NB4 (cell line): ENCODE measurements around the gene MYH4.
A peak's percentile ranks its signal among the peaks of the same experiment; 100 is the strongest.

Experiments used
- DNase-seq: peaks from one replicate; pipeline ENCODE4 v3.0.0; 2010; ENCODE audit warnings: low read depth
- H3K4me3 ChIP-seq: one replicate; pipeline ENCODE4 v1.5.1; 2011; ENCODE audit warnings: mild to moderate bottlenecking, low read depth, low read length, moderate library complexity
- CTCF ChIP-seq: IDR thresholded peaks from one replicate; pipeline ENCODE4 v1.5.1; 2012; ENCODE audit warnings: low read depth, low read length
- MAX ChIP-seq: IDR thresholded peaks from 2 replicates; pipeline ENCODE4 v1.6.1; 2011; ENCODE audit warnings: low read depth, low read length
- MYC ChIP-seq: IDR thresholded peaks from 2 replicates; pipeline ENCODE4 v1.6.1; 2011; ENCODE audit warnings: low read depth, low read length
- POLR2A ChIP-seq: IDR thresholded peaks from 2 replicates; pipeline ENCODE4 v1.6.1; 2011; ENCODE audit warnings: mild to moderate bottlenecking; ENCODE audit not compliant: insufficient read length; ENCODE audit errors: extremely low read depth

MYH4 gene

GRCh38 chr17:10469459-10469858, at the start of gene MYH4:
Gene MYH4 (minus strand): TSS chr17:10469559. CDS start chr17:10466745, 2,814 bp downstream.
- no peak within 1 kb of the TSS for H3K4me3 ChIP-seq
- TF ChIP-seq MAX (no peak), MYC (no peak), CTCF (no peak), POLR2A (no peak)
- no peak for DNase-seq

- no peak for DNase-seq
- no peak within 1 kb of the TSS for H3K4me3 ChIP-seq
- TF ChIP-seq MAX: no peak
- TF ChIP-seq POLR2A: no peak
- TF ChIP-seq CTCF: no peak
- TF ChIP-seq MYC: no peak
These were observed 49.1 kb upstream of the MYH4 start, which contains the start of gene MYH1 for GRCh38 chr17:10518271-10519037. Gene MYH1 (minus strand): TSS chr17:10518542. CDS start chr17:10516642, 1,900 bp downstream.

- no peak for DNase-seq
- no peak for TF ChIP-seq MYC
- TF ChIP-seq CTCF: no peak
- no peak for TF ChIP-seq POLR2A
- no peak for TF ChIP-seq MAX
- no peak overlapping the region for H3K4me3 ChIP-seq
These were observed 47.3 kb upstream of the MYH4 start for GRCh38 chr17:10516638-10517037.

- no peak overlapping the region for H3K4me3 ChIP-seq
- DNase-seq: peak; percentile 1
- no peak for TF ChIP-seq POLR2A
- TF ChIP-seq MYC: no peak
- no peak for TF ChIP-seq CTCF
- TF ChIP-seq MAX: no peak
These were observed 46.7 kb upstream of the MYH4 start for GRCh38 chr17:10516065-10516464.

GRCh38 chr17:10513299-10514067, 44.1 kb upstream of the MYH4 start:
- TF ChIP-seq POLR2A: no peak
- no peak for TF ChIP-seq MYC
- TF ChIP-seq MAX: no peak
- TF ChIP-seq CTCF: no peak
- no peak overlapping the region for H3K4me3 ChIP-seq
- no peak for DNase-seq
